GM13977 (cell line): ENCODE measurements around the gene ZNF695.
A peak's percentile ranks its signal among the peaks of the same experiment; 100 is the strongest.

Experiments
- DNase-seq: peaks from one replicate; pipeline ENCODE4 v3.0.0; 2012; ENCODE audit warnings: low spot score
- in situ Hi-C: fragments of 300-500 bp; cut with MboI; formaldehyde crosslinking; loops from one replicate; pipeline ENCODE4 v1.12.0; 2022; ENCODE audit warnings: low sequenced_read_pairs, low pct_unique_long_range_greater_than_20kb, mixed read lengths, inconsistent platforms; ENCODE audit not compliant: unreplicated experiment
- TF ChIP-seq, protein P1 (sequence below): IDR thresholded peaks from 2 replicates; pipeline ENCODE4 v1.5.1; 2012; ENCODE audit warnings: mild to moderate bottlenecking, control low read depth; ENCODE audit not compliant: insufficient read depth; ENCODE audit errors: extremely low read depth, missing control alignments

The ZNF695 gene

GRCh38 chr1:247007511-247008405 is at the start of gene ZNF695:
ZNF695 (minus strand) TSS chr1:247008057; CDS start chr1:247007908, 149 bp downstream.
- in situ Hi-C loops: no loop called here
- TF ChIP-seq, protein P1, sequence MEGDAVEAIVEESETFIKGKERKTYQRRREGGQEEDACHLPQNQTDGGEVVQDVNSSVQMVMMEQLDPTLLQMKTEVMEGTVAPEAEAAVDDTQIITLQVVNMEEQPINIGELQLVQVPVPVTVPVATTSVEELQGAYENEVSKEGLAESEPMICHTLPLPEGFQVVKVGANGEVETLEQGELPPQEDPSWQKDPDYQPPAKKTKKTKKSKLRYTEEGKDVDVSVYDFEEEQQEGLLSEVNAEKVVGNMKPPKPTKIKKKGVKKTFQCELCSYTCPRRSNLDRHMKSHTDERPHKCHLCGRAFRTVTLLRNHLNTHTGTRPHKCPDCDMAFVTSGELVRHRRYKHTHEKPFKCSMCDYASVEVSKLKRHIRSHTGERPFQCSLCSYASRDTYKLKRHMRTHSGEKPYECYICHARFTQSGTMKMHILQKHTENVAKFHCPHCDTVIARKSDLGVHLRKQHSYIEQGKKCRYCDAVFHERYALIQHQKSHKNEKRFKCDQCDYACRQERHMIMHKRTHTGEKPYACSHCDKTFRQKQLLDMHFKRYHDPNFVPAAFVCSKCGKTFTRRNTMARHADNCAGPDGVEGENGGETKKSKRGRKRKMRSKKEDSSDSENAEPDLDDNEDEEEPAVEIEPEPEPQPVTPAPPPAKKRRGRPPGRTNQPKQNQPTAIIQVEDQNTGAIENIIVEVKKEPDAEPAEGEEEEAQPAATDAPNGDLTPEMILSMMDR: no peak
- DNase-seq: peak; percentile 97

- DNase-seq: no peak
- TF ChIP-seq, protein P1: no peak
- in situ Hi-C loops: no loop called here
These were observed 48.2 kb upstream of the ZNF695 start for GRCh38 chr1:247056071-247056470.

DNA sequence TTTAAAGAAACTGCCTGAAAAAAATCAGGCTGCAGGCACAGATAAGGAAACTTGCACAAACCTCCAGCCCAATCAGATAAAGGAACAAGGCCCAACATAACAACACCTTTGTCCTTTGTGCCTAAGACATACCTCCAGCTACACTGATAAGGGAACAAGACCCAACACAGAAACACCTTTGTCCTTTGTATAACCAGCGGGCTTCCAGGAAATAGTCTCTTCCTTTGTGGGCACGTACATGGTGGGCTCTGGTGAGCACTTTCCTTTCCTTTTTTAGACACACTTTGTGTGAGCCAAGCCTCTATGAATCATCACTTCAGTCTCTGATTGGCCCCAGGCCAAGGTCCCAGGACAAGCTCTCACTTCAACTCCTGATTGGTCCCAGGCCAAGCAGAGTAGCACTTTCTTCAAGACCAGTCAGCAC is 47.1 kb upstream of the ZNF695 start:
- in situ Hi-C loops: no loop called here
- TF ChIP-seq, protein P1: no peak
- no peak for DNase-seq

DNA sequence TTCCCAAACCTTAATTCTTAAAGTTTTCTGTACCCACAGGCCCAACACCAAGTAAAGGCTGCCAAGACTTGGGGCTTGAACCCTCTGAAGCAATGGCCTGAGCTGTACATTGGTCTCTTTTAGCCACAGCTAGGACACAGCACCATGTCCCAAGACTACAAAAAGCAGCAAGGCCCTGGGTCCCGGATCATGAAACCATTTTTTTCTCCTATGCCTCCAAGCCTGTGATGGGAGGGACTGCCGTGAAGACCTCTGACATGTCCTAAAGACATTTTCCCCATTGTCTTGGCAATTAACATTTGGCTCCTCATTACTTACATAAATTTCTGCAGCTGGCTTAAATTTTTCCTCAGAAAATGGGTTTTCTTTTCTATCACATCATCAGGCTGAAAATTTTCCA is 39.8 kb upstream of the ZNF695 start:
- DNase-seq: no peak
- in situ Hi-C loops: no loop called here
- TF ChIP-seq, protein P1: no peak

DNA sequence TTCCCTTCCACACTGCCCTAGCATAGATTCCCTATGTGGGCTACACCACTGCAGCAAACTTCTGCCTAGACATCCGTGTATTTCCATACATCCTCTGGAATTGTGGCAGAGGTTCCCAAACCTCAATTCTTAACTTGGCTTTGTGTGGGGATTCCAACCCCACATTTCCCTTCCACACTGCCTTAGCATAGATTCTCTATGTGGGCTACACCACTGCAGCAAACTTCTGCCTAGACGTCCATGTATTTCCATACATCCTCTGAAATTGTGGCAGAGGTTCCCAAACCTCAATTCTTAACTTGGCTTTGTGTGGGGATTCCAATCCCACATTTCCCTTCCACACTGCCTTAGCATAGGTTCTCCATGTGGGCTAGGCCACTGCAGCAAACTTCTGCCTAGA is 39.4 kb upstream of the ZNF695 start:
- TF ChIP-seq, protein P1: no peak
- in situ Hi-C loops: no loop called here
- DNase-seq: no peak

GRCh38 chr1:247043406-247043805 is 35.5 kb upstream of the ZNF695 start:
- in situ Hi-C loops: no loop called here
- TF ChIP-seq, protein P1: no peak
- DNase-seq: no peak
